Astrocyte of the cerebellum (primary cell): ENCODE results near the gene NMNAT1.

Source experiments
- DNase-seq: peaks from one replicate; pipeline ENCODE4 v3.0.0-alpha.2; 2011; ENCODE audit warnings: low read depth
- H3K4me3 ChIP-seq: 2 replicates; pipeline ENCODE4 v1.5.1; 2011; ENCODE audit warnings: mild to moderate bottlenecking, low read depth, low read length, moderate library complexity
- in situ Hi-C: cut with HindIII; loops from 2 replicates; pipeline ENCODE4 v1.10.0; 2017; ENCODE audit warnings: low sequenced_read_pairs
- TF ChIP-seq, protein P1 (sequence below): IDR thresholded peaks from 2 replicates; pipeline ENCODE4 v1.5.1; 2012; ENCODE audit warnings: low read length, low read depth, moderate library complexity, mild to moderate bottlenecking; ENCODE audit errors: missing control alignments

Gene NMNAT1

DNA sequence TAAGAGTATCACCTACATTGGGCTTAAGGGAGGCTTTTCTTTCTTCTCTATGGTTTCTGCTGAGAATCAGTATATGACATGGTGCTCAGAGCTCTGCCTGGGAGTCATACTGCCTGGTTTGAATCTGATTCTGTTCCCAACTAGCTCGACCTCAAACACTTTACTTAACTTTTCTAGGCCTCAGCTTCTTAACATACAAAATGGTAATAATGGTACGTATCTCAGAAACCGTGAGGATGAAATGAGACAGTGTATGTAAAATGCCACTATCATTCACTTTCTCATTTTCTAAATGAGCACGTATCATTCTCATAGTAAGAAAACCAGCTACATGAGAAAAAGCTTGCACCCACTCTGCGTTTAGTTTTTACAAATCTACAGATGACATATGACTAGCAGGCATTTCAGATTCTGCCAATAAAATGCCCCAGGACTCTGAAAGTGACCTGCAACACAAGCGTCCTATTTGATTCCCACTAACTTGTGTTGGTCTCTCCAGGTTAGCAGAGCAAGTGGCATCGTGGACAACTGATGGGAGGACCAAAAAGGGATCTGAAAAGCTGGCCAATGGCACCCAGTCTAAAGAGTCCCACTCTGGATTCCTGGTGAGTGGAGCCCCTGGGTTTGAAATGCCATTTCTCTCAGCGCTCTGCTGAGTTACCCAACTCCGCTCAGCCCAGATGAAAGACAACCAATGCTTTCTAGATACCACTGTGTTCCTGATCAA is 39.3 kb upstream of the NMNAT1 start:
- H3K4me3 ChIP-seq = no peak overlapping the region
- DNase-seq = no peak
- TF ChIP-seq, protein P1, sequence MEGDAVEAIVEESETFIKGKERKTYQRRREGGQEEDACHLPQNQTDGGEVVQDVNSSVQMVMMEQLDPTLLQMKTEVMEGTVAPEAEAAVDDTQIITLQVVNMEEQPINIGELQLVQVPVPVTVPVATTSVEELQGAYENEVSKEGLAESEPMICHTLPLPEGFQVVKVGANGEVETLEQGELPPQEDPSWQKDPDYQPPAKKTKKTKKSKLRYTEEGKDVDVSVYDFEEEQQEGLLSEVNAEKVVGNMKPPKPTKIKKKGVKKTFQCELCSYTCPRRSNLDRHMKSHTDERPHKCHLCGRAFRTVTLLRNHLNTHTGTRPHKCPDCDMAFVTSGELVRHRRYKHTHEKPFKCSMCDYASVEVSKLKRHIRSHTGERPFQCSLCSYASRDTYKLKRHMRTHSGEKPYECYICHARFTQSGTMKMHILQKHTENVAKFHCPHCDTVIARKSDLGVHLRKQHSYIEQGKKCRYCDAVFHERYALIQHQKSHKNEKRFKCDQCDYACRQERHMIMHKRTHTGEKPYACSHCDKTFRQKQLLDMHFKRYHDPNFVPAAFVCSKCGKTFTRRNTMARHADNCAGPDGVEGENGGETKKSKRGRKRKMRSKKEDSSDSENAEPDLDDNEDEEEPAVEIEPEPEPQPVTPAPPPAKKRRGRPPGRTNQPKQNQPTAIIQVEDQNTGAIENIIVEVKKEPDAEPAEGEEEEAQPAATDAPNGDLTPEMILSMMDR = no peak
- in situ Hi-C loops = no loop called here

DNA sequence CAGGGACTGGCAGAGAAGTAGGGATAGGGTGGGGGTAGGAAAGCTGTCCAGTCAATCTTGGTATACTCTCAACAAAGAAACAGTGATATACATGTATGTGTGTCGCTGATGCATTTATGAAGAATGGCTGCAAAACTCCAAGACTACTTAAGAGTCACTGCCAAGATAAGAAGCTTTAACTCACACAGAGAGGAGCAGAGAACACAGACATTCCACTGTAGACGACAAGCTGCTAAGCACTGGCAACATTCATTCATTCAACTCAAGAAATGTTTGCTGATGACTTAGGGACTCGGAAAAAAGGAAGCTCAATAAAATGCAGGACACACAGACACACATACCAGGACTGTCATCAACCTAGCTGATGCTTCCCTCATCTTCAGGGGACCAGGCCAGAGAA is 38.7 kb upstream of the NMNAT1 start:
- TF ChIP-seq, protein P1 = no peak
- no peak overlapping the region for H3K4me3 ChIP-seq
- in situ Hi-C loops = no loop called here
- DNase-seq = no peak

DNA sequence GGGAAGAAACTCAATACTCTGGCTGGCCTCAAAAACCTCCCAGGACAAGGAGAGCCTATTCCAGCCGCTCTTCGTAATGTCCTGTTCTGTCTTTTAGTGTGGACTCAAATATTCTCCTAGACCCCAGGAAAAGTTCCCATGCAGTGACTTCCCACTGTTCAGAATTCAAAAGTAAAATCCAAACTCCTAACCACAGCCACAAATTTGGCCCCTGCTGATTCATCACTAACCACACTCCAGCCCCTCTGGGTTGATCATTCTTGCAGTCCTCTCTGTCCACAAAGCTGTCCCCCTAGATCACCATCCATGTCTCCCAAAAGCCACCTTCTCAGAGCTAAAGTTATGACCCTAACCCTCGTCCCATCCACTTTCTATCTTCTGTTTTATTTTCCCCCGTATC is 38.3 kb upstream of the NMNAT1 start:
- DNase-seq = peak; percentile 73
- in situ Hi-C loops = no loop called here
- TF ChIP-seq, protein P1 = no peak
- H3K4me3 ChIP-seq = no peak overlapping the region

DNA sequence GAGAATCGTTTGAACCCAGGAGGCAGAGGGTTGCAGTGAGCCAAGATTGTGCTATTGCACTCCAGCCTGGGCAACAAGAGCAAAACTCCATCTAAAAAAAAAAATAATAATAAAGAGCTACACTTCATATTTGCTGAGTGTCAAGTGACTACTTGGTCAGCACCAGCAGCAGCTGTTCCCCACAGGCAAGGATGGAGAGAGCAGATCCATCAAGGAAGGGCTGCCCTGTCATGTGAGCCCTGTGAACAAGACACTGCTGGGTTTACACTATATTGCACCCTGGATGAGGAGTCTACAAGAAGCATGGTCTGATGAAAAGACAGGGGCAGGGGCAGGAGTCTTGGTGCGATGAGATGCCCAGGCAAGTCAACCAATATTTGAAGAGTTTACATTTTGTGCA is 36.8 kb upstream of the NMNAT1 start:
- in situ Hi-C loops = no loop called here
- no peak overlapping the region for H3K4me3 ChIP-seq
- no peak for DNase-seq
- TF ChIP-seq, protein P1 = no peak

DNA sequence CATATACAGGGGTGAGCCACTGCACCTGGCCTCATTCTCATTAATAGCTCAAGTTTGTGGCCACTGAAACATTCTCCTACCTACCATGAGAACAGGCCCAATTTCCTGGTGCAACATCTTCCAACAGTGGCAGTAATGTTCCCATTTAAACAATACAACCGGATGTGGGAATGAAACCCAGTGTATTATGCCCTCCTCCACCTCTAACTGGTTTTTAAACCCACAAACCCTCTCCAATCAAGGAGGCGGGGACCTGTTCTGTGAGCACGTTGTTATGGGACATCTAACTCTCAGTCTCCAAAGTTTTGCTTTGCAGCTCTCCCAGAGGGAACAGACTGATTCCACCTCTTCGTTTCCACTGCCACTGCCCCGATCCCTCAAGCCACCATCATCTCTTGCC is 35.8 kb upstream of the NMNAT1 start:
- TF ChIP-seq, protein P1 = no peak
- in situ Hi-C loops = no loop called here
- H3K4me3 ChIP-seq = no peak overlapping the region
- no peak for DNase-seq

DNA sequence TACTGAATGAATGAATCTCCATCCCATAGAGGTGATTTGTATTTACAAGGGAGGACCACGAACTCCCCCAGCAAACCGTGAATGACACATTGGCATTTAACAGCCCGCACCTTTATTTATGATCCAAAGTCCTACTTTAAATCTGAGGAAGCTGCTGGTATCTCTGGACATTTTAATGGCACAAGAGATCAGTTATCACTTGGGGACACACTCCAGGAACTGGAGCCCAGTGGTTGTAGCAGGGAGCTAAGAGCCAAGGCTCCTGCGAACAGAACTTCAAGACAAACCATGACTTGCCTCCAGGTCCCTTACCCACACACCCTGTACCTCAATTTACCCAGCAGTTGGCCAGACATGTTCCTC is 34.4 kb upstream of the NMNAT1 start:
- H3K4me3 ChIP-seq = peak overlapping the region; percentile 64
- no peak for DNase-seq
- TF ChIP-seq, protein P1 = no peak
- in situ Hi-C loops = no loop called here
